AG20443 (cell line): ENCODE measurements around the gene ELOVL2.
A peak's percentile ranks its signal among the peaks of the same experiment; 100 is the strongest.

Experiments used
- DNase-seq: peaks from one replicate; pipeline ENCODE4 v3.0.0; 2012; ENCODE audit warnings: low spot score, mixed read lengths

ELOVL2 gene

DNA sequence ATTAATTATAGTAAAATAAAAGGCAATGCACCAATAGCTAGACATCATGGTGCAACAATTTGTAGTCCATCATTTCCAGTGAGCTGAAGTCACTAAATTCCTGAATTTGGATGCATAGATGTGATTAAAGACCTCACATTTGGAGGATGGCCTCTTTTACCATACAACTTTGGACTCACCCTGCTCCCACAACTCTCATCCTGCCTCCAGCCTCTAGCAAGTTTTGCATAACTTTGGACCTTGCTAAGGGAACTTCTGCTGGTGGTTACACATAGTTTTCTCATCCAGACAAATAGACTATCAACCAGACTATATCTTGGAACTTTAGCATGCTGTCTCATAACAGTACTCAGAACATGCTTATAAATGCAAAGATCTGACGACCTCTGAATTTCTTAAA, 12.8 kb upstream of the ELOVL2 start:
- DNase-seq, result no peak

DNA sequence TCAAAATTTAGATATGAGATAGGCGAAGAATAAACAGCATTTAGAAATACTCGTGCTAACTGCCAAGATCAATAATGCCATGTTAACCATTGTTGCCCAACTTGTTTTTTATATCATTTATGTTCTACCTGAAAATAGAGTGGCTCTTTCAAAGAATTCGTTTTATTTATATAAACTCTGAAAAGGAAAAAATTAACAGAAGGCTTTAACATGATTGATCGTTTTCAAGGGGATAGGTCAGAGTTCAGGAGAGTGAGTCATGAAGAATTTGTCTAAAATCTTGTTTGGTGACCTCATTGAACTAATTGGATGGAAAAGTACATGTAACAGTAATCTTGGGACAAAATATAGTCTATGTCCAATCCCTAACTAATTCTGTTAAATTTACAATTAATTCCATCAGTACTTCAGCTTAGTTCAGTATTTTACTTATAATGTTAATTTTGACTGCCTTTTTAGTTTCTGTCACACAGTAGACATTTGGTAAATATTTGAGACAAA, 11.1 kb upstream of the ELOVL2 start:
- no peak for DNase-seq

DNA sequence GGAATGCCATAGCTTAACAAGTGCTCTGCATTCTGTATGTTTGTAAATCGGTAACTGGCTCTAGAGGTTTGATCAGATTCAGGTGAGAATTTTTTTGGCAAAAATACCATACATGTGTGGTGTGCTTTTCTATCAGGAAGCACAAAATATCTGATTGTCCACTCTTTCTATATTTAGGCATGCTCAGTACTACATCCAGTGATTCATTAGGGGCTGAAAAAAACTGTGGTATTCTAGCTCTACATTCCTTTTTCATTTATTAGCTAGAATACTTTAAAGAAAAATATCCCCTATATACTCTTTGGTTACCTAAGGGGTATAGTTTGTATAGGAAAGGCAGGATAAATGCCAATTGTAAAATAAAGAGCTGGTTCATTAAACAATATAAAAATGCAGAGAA, 10.6 kb upstream of the ELOVL2 start:
- DNase-seq, result no peak

DNA sequence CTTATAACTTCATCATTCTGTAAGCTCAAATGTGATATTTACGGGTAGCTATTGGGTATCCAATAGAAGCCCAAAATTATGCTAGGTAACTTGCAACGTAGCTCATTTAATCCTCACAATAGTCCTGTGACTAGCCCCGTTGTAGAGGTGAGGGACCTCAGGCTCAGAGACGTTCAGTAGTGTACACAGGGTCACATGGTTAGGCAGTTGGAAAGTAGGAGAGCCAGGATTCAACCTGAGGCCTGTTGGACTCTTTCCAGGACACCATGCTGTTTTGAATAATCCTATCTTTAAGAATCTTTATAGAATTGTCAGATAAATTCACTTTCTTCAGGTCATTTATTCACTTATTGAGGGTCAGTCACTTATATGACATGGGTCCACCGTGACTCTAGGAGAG, 9.2 kb upstream of the ELOVL2 start:
- DNase-seq, result no peak

DNA sequence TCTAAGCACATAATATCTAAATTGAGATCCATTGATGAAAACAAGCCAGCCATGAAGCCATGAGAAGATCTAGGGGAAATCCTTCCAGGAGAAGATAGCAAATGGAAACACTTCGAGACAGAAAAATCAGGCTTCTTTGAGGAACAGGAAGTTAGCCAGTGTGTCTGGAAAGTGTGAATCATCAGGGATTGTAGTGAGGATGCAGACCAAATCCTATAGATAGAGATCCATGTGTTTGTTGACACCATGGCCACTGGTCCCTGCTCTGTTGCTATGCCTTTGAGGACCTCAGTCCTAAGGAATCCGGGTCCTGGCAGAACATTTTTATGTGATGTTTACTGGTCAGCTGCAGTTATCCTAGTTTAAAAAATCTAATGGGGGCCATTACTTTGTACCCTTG, 6.6 kb upstream of the ELOVL2 start:
- DNase-seq, result no peak

DNA sequence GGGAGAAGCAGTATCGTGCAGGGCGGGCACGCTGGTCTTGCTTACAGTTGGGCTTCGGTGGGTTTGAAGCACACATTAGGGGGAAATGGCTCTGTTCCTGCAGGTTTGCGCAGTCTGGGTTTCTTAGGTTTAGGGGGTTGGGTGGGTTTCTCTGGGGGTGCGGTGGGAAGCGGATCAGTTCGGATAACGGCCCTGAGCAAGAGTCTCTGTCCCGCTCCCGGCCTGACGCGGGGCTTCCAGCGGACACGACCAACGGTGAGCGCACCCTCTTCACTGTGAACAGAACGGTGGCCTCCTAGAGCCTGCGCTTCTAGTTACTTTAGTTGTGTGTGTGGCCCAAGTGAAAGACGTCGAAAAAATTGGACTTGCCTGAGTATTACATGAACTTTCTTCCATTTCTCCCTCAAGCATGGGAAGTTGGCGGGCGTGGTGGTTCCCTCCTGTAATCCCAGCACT, 635 bp upstream of the ELOVL2 start:
- DNase-seq, result no peak

DNA sequence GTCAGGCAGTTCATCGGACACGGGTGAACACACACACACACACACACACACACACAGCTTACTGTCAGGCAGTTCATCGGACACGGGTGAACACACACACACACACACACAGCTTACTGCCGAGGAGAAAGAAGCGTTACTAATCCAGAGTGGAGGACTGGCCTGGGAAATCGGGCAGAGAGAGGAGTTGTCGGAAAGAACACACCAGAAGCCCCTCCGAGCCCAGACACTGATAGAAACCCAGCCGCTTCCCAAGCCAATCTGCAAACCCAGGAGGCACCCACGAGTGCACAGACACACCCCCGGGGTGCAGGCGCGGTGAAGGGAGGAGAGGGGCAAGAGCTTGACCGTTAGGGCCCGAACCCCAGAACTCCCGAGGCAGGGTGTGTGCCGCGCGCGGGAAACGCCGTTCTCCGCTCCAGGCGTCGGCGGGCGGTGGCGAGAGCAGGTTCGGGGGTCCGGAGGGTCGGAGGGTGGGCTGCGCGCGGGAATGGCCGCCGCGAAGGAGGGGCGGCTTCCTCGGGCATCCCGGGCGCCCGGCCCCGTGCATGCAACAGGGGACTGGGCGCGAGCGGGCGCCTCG, 636 bp downstream of the ELOVL2 start:
- peak; percentile 29 for DNase-seq

DNA sequence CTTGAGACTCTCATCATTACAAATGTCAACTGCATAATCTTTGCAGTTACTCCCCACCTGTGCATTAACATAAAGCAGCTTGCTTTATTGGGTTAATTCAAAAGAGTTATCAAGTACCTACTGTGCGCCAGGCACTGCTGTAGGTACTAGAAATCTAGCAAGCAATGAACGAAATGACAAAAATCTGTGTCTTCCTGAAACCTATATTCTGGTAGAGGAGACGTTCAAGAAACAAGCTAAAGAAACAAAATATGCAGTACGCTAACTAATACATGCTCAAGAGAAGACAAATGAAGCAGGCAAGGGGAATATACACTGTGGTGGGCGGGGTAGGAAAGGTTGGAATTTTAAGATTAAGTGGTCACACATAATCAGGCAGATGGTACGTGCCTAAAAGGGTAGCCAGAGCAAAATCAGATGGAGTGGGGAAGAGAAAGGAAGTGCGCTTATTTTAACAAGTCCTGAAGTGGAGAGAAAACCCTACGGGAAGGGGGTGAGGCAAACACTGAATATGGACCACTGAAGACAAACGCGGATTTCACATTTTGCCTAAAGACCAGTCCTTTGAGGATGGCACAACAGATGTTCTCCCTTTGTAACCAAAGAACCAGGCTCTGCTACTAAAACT, 1.2 kb downstream of the ELOVL2 start:
- DNase-seq, result no peak

DNA sequence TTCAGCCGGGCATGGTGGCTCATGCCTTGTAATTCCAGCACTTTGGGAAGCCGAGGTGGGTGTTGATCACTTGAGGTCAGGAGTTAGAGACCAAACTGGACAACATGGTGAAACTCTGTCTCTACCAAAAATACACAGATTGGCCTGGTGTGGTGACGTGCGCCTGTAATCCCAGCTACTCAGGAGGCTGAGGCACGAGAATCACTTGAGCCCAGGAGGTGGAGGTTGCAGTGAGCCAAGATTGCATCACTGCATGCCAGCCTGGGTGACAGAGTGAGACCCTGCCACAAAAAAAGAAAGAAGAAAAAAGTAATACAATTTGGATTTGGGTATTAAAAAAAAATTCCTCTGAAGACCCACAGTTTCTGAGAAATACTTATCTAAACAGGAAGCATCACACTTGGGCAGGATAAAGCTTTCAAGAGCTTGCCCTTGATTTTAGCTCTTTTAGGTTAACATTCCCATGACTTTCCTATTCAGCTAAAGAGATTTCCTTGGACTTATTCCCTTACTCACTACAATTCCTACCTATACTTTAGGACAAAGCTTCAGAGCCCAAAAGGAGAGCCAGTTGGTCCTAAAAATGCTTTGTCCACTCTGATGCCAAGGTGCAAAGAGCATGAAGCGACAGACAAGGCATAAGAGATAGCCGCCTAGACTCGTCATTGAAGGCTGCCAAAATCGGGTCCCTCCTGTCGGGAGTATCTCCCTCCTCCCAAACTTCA, 1.9 kb downstream of the ELOVL2 start:
- DNase-seq, result no peak

DNA sequence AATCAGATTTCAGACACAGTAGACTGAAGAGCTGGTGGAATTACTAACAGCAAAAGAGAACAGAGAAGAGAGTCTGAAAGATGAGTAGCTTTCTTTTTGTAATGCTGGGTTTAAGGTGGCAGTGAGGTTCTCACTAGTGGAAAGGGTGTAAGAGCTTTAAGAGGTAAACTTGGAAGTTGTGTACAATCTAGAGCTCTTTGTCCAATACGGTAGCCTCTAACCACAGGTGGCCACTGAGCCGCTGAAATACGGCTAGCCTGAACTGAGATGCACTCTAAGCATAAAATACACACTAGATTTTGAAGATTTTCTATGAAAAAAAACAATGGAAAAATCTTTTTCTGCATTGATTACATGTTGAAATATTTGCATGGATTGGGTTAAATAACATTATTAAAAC, 4.0 kb downstream of the ELOVL2 start:
- no peak for DNase-seq

DNA sequence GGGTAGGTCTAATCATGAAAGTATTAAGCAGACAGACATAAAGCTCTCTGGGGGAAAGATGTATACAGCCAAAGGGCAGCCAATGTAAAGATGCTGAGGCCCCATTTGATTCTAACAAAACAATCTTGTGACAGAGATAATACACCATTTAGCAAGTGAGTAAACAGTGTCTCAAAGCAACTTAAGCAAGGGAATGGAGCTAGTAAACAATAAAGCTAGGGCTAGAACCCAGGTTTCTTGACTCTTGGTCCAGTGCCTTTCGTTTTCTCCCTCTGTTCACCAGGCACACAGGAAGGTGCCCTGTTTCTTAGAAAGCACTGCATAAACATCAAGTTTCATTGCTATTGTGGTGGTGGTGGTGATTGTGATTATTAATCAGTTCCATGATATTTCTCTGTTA, 5.1 kb downstream of the ELOVL2 start:
- no peak for DNase-seq

DNA sequence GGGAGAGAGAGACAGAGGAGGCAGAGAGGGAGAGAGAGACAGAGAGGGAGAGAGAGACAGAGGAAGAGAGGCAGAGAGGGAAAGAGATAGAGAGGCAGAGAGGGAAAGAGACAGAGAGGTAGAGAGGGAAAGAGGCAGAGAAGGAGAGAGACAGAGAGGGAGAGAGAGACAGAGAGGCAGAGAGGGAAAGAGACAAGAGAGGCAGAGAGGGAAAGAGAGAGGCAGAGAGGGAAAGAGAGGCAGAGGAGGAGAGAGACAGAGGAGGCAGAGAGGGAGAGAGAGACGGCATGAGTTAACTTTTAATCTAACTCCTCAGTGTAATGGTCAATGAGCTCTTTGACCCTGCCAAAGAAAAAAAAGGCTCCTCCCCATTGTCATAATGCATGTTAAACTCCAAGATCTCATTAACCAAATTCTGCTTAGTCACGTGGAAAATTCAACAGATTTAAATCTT, 7.1 kb downstream of the ELOVL2 start:
- no peak for DNase-seq

DNA sequence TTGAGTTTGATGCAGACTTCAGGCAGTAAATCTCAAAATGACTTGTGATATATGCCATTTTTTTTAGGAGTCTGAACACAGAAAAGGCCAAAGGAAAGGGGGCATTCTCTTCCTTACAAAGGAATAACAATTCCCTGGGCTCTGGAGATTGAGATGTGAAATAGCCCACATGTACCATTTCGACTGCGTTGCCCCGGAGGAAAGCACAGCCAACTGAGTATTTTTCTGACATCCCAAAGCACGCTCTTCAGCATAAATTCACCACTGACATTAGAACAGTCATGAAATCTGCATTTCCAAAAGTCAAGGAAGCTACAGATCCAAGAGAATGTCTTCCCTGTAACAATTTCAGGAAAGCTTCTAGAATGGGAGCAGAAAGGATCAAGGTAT, 7.8 kb downstream of the ELOVL2 start:
- no peak for DNase-seq

DNA sequence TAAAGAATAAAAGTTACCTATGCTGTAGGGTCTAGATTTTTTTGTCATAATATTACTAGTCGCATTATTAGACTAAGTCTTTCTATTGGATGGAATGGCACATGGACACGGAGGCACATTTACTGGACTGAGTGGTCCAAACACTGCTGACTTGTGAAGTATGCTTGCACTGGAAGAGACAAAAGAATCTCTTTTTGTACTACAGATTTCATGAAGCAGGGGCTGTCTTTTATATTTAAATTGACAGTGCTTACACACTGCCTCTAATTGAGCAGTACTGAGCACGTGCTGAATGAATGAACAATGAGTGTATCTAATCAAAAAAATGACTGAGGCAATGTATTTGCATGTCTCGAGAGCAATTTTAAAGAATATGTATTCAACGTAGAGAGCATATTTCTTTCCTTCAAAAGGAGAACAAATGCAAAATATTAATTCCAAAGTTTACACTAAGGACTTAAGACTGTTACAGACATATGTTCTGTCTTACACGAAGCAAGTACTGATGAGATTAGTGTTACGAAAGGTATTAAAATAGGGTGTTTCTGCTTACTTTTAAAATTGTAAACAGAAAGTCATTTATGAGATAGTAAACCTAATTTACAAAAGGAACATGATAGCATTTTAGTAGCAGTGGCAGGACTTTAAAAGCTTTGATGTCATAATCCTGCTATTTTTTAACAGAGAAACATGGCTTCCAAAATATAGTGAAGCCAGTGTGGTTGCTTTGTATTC, 8.3 kb downstream of the ELOVL2 start:
- no peak for DNase-seq

DNA sequence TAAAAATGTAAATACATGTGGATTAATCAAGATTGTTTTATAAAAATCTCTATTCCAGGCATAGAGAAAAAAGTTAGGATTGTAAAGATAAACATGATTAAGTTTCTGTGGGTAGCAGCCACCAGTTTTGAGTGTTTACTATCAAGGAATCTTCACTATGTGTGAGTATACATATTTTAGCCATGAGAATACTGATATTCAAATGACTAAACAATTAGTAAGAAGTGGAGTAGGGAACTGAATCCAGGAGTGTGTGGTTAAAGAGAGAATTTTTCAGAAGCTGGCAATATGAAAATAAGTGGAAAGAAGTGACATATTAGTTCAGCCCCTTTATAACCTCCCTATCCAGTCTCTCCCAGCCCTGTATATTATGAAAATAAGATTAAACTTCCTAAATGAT, 10.3 kb downstream of the ELOVL2 start:
- peak; percentile 74 for DNase-seq

DNA sequence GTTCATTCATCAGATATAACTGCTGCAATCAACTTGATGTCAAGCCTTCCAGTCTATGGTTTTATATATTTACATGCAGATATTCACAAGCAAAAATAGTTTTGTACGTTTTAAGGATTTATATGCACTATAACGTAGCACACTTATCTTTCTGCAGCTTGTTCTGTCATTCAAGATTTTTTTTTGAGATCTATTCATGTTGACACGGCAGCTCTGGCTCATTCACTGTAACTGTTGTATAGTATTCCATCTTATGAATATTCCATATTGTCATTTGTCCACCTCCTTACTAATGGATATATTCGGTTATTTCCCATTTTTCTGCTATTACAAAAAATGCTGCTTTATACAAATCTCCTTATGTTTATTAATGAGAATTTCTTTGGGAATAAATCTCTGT, 13.2 kb downstream of the ELOVL2 start:
- no peak for DNase-seq

DNA sequence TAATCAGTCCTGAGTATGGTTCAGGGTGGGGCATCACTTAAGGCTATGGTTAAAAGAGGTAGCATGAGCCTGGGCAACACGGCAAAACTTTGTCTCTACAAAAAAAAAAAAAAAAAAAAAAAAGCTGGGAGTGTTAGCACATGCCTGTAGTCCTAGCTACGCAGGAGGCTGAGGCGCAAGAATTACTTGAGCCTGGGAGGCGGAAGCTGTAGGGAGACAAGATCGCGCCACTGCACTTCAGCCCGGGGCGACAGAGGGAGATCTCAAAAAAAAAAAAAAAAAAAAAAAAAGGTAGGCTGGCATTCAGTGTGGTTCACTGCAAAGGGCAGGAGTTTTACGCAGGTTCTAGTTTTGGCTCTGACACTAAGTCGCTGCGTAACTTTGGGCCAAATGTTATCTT, 15.1 kb downstream of the ELOVL2 start:
- DNase-seq, result no peak

DNA sequence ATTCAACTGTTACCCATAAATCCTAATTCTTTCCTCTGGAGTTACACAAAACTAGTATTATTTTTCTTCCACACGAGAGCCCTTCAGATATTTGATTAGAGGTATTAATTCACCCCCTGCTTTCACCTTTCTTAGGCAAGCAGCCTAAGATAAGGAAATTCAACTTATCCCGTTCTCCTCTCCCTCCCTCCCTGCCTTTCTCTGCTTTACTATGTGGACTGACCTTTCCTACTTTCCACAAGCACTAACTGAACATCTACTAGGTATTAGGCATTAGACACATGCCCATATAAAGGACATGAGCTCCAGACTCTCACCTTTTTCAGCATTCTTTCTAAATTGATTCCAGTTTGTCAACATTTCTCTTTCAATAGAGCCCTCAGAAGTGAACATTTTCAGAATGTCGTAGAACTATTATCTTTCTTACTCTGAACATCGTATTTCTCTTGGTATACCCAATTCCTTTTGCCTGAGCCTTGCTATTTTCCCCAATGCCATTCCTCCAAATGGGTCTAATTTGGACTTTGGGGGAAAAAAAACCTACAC, 16.5 kb downstream of the ELOVL2 start:
- DNase-seq, result no peak

DNA sequence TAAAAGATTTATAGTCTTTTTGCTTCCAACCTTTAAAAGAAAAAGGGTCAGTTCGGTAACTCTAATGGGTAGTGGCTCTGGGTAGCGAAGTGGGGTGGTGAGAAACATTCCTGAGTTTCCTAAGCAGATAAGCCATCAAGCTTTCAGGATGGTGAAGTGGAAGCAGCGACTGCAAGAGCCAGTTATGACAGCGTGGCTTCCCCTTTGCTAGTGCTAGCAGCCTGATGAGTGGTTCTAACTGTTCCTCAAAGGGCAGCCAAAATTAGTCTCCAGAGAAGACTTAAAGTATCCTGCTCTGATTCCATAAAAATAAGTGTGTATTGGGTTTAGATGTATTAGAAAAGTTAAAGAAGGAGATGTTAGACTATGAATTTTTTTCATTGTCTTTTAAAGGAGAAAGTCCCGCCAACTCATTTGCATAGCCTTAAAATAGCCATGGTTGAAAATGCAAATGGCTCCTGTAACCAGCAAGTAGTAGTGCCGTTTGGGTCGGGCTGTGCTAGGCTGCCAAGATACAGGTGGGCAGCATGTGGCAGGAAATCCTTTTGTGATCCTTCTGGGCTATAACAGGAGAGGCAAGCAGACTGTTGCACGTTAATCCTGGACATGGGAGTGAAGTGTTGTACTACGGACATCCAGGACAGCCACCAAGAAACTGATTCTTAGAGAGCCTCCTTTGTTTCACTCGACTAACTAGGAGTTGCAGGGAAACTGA, 18.0 kb downstream of the ELOVL2 start:
- no peak for DNase-seq

DNA sequence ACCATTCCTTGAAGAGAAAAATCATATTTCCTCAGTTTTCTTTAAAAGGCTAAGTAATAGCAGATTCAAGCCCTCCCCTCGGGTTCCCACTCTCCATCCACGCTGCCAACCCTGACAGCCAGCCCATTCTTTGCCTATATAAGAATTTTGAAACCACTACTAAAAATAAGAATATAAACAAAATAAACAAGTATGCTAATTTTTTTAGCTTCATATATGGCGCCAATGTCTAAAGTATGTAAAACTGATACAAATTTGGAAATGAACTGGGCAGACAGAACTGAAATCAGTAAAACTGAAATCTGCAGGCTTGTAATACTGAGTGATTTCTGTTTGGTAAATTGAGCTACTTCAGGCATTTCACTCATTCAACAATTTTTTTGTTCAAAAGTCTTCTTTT, 19.0 kb downstream of the ELOVL2 start:
- DNase-seq, result no peak

DNA sequence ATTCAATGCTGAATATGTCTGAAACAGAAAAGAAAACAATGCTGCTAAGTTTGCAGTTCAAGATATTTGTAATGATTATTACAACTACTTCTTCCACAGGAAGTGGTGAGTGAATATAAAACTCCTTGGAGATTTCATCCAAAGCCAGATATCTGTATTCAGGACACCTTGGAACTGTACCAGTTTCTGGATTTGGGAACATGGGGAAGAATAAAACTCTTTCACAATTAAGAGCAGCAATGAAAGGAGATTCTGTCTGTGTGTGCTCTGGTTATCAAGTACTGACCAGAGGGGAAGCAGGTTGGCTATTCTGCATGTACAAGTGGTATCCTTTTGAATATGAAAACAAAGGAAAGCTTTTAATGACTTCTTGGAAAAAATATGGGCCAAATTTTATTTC, 21.1 kb downstream of the ELOVL2 start:
- DNase-seq, result no peak

DNA sequence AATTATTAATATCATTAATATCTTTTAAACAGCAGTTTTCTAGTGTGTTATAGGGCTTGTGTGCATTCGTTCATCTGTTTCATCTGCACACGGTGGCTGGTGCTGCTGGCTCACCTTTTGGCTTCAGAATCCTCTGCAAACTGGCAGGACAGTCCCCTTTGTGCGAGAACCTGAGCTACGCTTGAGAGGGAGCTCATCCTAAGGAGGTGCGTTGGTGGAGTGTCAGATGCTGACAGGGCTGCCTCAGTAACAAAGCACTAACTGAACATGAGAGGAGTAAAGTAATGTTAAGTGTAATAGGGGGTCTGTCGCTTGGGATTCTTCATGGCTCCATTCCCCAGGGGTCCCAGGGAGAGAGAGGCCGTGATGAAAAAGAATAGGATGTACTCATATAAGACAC, 22.4 kb downstream of the ELOVL2 start:
- DNase-seq, result no peak
